Fibroblast of villous mesenchyme (primary cell): Measurements from ENCODE around the gene BICD1. TPM values are rescaled to one million over a fixed set of nuclear protein-coding genes. Genes with fewer than 3 reads are reported as not detected.

Experiments
- DNase-seq: peaks from one replicate; pipeline ENCODE4 v3.0.0-alpha.2; 2010; ENCODE audit warnings: low read depth
- H3K4me3 ChIP-seq: 2 replicates; pipeline ENCODE4 v1.5.1; 2011; ENCODE audit warnings: low read depth, mild to moderate bottlenecking, low read length
- total RNA-seq: library from RNA; depleted of rRNA; stranded (reverse); fragments of >200 nt; gene quantifications from 2 replicates; pipeline ENCODE4 v1.2.3, GENCODE V29; 2012
- TF ChIP-seq, protein P1 (sequence below): IDR thresholded peaks from 2 replicates; pipeline ENCODE4 v1.5.1; 2012; ENCODE audit warnings: low read depth, mild to moderate bottlenecking, low read length; ENCODE audit not compliant: insufficient read depth

BICD1 gene
- total RNA-seq, 1 donor: 24.6 TPM

DNA sequence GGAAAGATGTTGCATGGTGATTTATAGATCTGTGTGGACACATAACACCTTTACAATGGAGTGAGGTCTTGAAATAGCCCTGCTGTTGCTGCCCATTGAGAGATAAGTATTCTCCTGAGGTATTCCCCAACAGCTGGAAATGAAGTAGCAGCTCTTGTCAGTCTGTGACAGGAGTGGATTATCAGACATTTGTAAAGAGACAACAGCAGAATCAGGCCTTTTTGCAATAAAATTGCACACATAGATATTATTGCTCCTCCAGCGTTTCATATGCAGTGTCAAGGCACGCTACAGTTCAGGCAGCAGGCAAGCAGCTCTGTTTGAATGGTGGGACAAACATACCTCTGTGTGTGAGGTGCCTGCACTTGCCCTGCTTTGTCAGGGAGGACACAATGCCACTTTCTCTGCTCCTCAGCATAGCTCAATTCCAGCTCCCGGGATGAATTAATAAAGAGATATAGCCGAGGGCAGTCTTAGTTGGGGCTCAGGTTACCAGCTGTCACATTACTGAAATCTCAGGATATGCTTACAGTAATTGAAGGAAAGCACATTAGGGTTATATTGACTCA lies 49.4 kb downstream of the BICD1 start:
- H3K4me3 ChIP-seq: no peak overlapping the region
- peak; percentile 18 for DNase-seq
- TF ChIP-seq, protein P1, sequence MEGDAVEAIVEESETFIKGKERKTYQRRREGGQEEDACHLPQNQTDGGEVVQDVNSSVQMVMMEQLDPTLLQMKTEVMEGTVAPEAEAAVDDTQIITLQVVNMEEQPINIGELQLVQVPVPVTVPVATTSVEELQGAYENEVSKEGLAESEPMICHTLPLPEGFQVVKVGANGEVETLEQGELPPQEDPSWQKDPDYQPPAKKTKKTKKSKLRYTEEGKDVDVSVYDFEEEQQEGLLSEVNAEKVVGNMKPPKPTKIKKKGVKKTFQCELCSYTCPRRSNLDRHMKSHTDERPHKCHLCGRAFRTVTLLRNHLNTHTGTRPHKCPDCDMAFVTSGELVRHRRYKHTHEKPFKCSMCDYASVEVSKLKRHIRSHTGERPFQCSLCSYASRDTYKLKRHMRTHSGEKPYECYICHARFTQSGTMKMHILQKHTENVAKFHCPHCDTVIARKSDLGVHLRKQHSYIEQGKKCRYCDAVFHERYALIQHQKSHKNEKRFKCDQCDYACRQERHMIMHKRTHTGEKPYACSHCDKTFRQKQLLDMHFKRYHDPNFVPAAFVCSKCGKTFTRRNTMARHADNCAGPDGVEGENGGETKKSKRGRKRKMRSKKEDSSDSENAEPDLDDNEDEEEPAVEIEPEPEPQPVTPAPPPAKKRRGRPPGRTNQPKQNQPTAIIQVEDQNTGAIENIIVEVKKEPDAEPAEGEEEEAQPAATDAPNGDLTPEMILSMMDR: no peak

DNA sequence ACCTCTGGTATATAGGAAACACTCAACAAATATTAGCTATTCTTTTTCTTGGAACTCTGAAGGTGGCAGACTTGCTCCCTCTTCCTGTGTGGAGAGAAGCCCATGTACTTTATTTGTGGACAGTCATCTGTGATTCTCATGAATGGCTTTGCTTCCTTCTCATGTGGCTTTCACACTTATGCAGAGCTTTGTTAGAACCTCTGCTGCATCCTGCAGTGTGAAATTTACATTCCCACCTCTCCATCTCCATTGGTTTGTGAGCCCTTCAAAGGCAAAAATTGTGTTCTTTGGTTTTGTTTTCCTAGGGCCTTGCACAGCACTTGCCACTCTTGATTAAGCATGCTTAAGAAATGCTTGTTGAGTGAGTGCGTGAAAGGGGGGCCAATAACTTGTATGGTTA lies 51.9 kb downstream of the BICD1 start:
- no peak overlapping the region for H3K4me3 ChIP-seq
- TF ChIP-seq, protein P1: no peak
- no peak for DNase-seq

DNA sequence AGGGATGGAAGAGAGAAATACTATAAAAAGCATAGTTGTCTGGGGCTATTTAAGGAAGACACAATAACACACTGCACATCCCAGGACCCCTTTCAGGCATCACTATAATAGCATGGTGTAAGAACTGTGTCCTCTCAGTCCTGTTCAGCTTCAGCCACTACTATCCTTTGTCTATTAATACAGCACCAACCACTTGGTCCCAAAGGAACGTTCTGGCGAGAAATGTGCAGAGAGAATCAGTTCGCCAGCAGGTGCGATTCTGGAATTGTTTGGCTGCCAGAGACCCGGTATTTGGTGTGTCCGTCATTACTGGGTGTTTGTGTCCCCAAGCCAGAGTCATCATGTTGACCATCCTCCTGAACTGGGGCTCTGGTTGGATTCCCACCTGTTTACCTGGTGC lies 52.7 kb downstream of the BICD1 start:
- DNase-seq: no peak
- TF ChIP-seq, protein P1: no peak
- H3K4me3 ChIP-seq: no peak overlapping the region

DNA sequence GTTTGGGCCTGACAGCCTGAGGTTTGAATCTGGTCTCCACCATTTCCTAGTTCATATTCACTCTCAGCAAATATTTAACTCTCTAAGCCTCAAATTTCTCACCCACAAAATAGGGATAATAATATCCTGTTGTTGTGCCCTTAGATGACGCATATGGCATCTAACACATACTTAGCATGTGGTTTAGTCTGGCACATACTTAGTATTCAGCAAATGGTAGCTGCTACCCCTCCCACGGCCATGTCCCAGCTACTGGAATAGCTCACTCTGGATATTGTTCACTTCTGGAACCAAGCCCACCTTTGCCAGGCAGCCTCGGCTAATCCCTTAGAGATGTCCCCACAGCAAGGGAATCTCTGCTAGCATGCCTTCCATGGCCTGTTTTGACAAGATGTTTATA lies 53.3 kb downstream of the BICD1 start:
- H3K4me3 ChIP-seq: no peak overlapping the region
- TF ChIP-seq, protein P1: no peak
- peak; percentile 11 for DNase-seq

DNA sequence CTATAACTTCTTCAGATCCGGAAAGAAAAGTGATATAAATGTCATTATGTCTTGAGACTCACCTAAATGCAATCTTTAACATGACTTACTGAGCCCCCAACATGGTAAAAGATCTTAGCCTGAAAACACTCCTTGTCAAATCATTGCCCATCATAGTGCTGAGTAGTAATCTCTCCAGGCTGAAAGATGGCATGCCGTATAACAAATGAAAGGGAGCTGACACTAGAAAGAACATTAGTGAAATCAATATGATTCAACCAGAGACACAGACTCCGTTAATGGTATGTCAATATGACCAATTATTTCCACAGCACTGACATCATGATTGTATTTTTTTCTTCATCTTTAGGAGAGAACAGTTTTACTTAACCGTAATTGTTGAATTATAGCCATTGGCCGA lies 54.4 kb downstream of the BICD1 start:
- no peak overlapping the region for H3K4me3 ChIP-seq
- TF ChIP-seq, protein P1: no peak

DNA sequence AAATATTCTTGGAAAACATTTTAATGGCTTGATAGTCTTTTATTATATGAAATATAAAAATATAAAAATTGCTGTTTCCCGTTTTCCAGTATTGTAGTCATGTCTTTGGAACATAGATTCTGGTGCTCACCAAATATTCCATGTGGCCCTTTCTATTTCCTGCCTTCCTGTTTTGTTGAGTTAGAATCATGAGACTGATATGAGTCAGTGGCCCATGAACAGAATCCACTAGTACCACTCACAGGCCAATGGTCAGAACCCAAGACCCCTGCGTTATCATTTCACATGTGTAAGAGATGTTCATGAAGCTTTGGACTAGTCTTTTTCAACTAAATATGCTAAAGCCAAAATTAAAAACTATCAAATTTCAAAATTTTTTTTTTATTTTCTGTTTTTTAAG lies 56.9 kb downstream of the BICD1 start:
- peak; percentile 19 for DNase-seq
- TF ChIP-seq, protein P1: no peak
- no peak overlapping the region for H3K4me3 ChIP-seq

More for the DNA sequence above, 54.4 kb downstream of the BICD1 start:
- no peak for DNase-seq

DNA sequence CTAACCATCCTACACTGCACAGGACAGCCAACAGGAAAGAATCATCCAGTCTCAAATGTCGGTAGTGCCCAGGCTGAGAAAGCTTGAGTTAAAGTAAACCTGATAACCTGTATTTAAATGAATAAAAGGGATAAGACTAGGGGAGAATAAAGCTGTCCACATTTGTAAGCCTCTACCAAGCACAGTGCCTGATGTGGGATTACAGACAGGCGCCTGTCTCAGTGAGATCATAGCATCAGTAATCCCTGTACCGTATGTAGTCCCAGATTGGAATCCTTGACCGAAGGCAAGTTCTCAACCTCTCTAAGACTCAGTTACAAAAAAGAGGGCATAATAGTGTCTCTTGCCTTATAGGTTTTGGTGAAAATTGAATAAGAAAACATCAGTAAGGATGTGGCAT lies 59.9 kb downstream of the BICD1 start:
- H3K4me3 ChIP-seq: no peak overlapping the region
- TF ChIP-seq, protein P1: no peak
- DNase-seq: no peak
